ENCODE results near the gene ARID1B.

Gene ARID1B

DNA sequence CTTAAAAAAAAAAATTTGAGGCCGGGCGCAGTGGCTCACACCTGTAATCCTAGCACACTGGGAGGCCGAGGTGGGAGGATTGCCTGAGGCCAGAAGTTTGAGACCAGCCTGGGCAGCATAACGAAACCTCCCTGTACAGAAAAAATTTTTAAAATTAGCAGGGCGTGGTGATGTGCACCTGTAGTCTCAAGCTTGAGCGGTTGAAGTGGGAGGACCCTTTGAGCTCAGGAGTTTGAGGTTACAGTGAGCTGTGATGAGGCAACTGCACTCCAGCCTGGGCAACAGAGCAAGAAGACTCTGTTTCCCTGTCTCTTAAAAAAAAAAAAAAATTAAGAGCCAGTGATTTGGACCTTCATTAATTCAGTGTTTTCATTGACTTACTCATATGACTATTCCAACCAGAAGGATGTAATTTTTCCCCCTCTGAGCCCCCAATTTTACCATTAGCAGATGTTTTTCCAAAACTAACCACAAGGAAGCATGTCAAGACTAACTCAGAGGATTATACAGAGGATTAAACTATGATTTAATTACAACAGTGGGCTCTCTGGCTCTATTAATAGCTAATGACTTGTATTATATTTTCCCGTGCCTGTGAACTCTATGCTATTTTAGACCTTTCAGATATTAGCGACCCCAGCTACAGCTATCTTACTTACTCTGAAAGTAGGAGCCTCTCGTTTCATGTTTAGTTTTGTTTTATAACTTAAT is 75.1 kb downstream of the ARID1B start:
- no peak for DNase-seq (ENCODE audit: low spot score)

- DNase-seq (ENCODE audit: low spot score): peak; percentile 44
Observed at GRCh38 chr6:156852858-156853216, 75.7 kb downstream of the ARID1B start.

- no peak for DNase-seq (ENCODE audit: low spot score)
Observed at GRCh38 chr6:156853733-156854132, 76.6 kb downstream of the ARID1B start.

GRCh38 chr6:156854466-156855161 is 77.4 kb downstream of the ARID1B start:
- DNase-seq (ENCODE audit: low spot score): no peak

- DNase-seq (ENCODE audit: low spot score): no peak
Observed at GRCh38 chr6:156857573-156857972, 80.4 kb downstream of the ARID1B start.

GRCh38 chr6:156859686-156860085 is 82.5 kb downstream of the ARID1B start:
- DNase-seq (ENCODE audit: low spot score): no peak

GRCh38 chr6:156862711-156863110 is 85.5 kb downstream of the ARID1B start:
- DNase-seq (ENCODE audit: low spot score): no peak

DNA sequence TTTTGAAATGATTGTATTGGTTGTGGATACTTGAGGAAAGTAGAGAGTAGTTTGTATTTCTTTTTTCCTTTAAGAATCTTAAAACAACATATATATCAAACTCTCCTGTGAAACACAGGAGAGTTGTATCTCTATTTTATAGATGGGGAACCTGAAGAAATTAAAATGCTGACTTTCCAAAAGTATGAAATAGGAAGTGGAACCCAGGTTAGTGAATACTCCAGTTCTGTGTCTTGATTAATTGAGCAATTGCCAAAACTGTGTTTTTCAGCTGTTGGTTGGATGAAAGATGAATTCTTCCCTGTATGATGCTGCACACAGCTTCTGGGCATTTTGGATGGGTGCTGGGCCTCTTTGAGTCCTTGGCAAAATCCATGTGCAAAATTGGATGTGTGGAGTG is 86.3 kb downstream of the ARID1B start:
- no peak for DNase-seq (ENCODE audit: low spot score)

GRCh38 chr6:156864557-156864956 is 87.4 kb downstream of the ARID1B start:
- no peak for DNase-seq (ENCODE audit: low spot score)

DNA sequence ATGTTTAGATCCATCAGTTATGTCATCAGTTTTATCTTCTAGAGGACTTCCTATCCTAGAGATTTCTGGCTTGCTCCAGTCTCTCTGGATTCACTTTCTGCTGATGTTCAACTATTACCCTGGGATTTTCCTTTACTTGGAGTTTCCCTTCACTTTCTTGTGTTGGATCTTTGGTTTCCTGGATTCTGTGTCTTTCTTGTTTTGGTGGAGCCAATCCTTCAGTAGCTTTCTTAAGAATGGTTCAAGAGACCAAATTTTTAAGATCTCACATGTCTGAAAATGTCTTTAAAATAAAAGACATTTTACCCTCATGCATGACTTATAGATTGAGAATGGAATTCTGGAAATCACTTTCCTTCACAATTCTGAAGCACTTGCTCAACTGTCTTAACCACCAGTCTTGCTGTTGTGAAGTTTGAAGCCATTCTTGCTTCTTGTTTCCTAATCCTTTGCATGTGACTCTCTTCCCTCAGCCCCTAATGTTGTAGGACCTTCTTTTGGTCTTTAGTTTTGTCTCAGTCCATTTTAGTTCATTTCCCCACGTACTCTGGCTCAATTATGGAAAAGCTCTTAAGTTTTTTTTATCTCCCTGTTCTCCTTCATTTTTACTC is 87.9 kb downstream of the ARID1B start:
- no peak for DNase-seq (ENCODE audit: low spot score)

DNA sequence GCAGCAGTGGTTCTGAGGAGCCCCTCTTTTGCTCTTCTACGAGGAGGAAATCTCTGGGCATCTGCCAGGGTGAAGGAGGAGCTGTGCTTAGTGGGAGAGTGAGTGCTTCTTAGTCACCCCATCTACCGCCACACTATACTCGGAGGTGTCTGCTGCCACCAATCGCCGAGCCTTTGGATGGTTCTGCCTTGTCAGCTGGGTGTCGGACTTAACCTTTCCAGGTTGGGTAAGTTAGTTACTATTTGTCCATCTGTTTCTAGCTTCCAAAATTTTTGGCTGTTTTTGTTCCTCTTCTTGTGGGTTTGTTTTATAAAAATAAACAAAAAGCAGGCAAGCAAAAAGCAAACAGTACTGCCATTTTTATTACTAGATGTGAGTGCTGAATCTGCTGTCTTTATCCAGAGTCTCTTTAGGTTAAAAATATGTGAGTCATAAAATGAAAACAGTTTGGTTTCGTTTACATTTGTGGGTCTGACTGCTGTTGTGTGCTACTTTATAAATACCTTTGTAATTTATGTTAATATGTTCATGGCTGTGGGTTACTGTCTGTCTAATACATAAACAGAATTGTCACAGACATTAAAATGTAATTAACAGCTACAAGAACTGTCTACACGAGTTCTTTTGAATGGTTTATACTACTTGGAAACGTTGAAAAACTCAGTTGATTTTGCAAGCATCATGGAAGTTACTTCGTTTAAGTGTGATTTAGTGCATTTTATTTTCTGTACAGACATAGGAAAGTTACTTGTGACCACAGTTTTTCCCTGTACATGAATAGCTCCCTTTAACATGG is 89.2 kb downstream of the ARID1B start:
- DNase-seq (ENCODE audit: low spot score): no peak

- no peak for DNase-seq (ENCODE audit: low spot score)
Observed at GRCh38 chr6:156867121-156867520, 89.9 kb downstream of the ARID1B start.

DNA sequence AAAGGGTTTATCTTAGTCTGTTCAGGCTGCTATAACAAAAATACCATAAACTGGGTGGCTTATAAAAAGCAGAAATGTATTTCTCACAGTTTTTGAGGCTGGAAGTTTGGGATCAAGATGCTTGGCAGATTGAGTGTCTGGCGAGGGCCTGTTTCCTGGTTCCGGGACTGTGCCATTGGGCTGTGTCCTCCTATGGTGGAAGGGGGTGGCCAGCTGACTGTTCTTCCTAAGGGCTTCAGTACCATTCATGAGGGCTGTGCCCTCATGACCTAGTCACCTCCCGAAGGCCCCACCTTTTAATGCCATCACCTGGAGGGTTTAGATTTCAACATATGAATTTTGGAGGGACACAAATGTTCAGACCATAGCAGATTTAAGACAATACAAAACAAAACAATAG is 91.2 kb downstream of the ARID1B start:
- no peak for DNase-seq (ENCODE audit: low spot score)

DNA sequence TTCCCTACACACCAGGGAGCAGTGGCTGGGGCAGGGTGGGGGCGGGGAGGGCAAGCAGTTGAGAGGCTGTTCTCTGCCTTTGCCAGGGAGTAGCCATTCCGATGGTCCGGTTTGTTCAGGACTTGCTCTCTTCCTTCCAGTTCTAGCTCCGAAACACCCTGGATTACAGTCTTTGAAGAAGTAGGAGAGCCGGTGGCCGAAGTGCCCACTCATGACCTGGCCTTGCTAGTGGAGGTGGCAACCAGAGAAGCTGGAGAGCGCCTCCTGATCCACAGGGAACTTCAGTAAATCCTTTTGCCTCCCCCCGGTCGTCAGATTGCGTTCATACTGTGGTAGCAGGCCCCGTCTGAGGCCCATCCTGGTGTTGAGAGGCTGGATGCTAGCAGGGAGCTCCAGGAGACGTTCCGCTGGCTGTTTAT is 92.8 kb downstream of the ARID1B start:
- DNase-seq (ENCODE audit: low spot score): peak; percentile 43

- DNase-seq (ENCODE audit: low spot score): no peak
Observed at GRCh38 chr6:156870924-156871539, 93.9 kb downstream of the ARID1B start.

DNA sequence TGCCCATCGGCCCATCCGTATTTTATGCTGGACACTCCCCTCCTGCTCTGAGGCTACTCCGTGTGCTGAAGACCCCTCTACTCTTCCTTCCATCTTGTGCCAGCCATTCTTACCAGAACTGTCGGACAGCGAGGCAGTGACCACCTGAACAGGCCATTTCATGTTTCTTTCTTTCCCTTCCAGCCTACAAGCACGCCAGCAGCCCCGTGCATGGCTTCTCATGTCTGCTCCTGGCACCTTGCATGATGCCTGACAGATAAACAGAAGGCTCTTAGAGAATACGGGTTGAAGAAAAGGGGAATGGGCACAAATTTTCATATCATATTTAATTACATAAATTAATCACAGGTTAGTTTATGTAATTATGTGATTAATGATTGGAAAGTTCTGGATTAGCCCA is 95.7 kb downstream of the ARID1B start:
- no peak for DNase-seq (ENCODE audit: low spot score)

DNA sequence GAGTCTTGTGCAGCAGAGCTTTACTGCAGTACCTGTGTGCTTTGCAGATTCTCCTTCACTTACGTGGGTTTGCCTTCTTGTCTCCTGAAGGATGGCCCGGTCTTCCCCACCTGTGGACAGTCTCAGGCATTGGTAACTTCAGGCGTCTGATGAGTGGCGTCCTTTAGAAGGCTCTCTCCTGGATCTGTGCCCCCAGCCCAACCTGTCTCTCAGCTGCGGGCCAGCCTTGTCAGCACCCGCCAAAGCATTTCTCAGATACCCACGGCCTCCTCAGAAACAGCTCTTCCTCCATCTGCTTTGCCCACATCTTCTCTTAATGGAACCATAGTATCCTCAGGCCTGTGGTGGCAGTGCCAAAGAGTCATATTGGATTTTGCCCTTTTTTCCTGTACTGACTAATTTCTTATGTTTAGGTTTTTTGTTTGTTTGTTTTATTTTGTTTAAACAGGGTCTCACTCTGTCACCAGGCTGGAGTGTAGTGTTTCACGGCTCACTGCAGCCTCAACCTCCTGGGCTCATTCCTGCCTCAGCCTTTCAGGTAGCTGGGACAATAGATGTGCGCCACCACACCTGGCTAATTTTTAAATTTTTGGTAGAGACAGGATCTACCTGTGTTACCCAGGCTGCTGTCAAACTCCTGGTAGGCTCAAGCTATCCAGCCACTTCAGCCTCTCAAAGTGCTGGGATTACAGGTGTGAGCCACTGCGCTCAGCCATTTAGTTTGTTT is 96.6 kb downstream of the ARID1B start:
- no peak for DNase-seq (ENCODE audit: low spot score)

GRCh38 chr6:156875062-156875461 is 97.9 kb downstream of the ARID1B start:
- no peak for DNase-seq (ENCODE audit: low spot score)

- peak; percentile 49 for DNase-seq (ENCODE audit: low spot score)
Observed at GRCh38 chr6:156876302-156876701, 99.1 kb downstream of the ARID1B start.

- DNase-seq (ENCODE audit: low spot score): no peak
Observed at GRCh38 chr6:156877126-156877863, 100.1 kb downstream of the ARID1B start.

GRCh38 chr6:156878681-156879080 is 101.5 kb downstream of the ARID1B start:
- no peak for DNase-seq (ENCODE audit: low spot score)
